Loucy (cell line): ENCODE results near the gene DHX40.

ENCODE experiments used
- EZH2phosphoT487 ChIP-seq: fragments of 200-600 bp; IDR thresholded peaks from 2 replicates; pipeline ENCODE4 v1.6.1; 2018; ENCODE audit warnings: antibody characterized with exemption, mild to moderate bottlenecking, moderate library complexity, borderline replicate concordance
- TF ChIP-seq, protein P1 (sequence below): fragments of 200-600 bp; sonication (generic); conservative IDR thresholded peaks from 2 replicates; pipeline ENCODE4 v1.5.1; 2014; ENCODE audit warnings: mild to moderate bottlenecking, antibody characterized with exemption, low read length

DNA sequence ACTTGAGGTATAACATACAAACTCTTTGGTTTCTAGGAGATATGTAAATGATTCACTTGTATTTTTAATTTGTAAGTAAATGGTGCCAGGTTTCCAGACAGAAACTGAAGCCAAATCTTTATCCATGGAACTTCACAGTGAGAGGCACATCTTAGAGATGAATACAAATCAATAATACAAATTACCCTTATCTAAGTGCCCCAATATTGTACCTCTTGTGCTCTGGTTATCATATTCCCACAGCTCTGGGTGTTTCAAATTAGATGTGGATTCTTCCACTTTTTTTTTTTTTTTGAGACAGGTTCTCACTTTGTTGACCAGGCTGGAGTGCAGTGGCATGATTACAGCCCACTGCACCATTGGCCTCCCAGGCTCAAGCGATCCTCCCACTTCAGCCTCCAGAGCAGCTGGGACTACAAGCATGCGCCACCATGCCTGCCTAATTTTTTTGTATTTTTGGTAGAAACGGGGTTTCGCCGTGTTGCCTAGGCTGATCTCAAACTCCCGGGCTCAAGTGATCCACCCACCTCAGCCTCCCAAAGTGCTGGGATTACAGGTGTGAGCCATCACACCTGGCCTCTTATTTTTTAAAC is 38.0 kb upstream of the DHX40 start:
- TF ChIP-seq, protein P1, sequence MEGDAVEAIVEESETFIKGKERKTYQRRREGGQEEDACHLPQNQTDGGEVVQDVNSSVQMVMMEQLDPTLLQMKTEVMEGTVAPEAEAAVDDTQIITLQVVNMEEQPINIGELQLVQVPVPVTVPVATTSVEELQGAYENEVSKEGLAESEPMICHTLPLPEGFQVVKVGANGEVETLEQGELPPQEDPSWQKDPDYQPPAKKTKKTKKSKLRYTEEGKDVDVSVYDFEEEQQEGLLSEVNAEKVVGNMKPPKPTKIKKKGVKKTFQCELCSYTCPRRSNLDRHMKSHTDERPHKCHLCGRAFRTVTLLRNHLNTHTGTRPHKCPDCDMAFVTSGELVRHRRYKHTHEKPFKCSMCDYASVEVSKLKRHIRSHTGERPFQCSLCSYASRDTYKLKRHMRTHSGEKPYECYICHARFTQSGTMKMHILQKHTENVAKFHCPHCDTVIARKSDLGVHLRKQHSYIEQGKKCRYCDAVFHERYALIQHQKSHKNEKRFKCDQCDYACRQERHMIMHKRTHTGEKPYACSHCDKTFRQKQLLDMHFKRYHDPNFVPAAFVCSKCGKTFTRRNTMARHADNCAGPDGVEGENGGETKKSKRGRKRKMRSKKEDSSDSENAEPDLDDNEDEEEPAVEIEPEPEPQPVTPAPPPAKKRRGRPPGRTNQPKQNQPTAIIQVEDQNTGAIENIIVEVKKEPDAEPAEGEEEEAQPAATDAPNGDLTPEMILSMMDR = no peak
- no peak for TF ChIP-seq EZH2phosphoT487
